ENCODE measurements around the gene GLI2.

Gene GLI2

DNA sequence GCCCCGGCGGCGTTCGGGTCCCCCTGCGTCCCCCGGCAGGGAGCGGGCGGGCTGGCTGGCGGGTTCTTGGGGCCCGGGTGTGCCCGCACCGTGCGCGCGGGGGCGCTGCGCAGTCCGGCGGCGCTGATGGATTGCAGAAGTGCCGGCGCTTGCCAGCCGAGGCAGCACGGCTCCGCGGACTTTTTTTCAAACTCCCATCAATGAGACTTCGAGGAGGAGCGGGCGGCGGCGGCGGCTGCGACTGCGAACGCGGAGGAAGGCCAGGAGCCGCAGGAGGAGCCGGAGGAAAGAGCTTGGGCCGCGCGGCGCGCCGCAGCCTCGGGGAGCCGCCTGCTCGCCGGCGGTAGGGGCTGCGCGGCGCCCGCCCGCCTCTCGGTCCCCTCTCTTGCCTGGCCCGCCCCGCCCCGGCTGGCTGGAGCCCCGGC, at the start of gene GLI2:
GLI2 (plus strand) TSS at position 123 of the 425 bp plus-strand sequence. CDS start 61,453 bp downstream, outside the sequence.
- no peak for FAIRE-seq

DNA sequence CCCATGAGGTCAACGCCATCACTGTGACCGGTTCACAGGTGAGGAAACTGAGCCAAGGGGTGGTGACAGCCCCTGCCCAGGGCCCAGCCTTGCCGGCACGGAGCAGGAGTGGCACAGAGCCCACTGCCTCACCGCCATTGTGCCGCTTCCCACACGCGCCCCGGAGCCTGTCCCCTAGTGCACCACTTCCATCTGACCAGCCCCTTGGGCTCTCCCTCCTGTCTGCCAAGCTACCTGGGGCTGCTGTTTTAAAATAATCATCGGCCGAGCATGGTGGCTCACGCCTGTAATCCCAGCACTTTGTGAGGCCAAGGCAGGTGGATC, 49.7 kb upstream of the GLI2 start:
- no peak for FAIRE-seq

DNA sequence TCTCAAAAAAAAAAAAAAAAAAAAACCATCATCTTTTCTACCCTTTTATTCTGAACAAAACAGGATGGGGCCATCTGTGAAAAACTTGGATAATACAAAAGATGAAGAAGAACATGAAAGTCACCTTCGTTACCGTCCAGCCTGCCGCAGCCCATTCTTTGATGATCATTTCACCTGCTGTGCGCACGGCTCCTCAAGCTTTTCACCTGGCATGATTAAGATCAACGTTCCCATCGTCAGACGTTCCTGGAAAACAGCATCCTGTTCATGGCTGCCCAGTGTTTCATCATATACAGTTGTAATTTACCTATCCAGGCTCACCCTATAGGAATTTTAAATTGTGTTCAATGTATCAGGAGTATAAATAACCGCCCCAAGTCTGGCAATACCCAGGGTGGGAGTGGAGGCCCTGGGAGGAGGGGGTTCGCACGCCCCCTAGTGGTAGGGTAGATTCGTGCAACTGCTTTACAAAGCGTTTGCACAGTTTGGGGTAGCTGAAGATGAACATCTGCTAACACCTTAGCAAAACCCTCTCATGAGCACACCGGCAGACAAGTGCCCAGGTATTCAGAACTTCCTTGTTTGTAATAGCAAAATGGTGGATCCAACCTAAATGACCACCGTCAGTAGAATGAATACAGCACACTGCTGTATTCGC, 49.0 kb upstream of the GLI2 start:
- FAIRE-seq: no peak

DNA sequence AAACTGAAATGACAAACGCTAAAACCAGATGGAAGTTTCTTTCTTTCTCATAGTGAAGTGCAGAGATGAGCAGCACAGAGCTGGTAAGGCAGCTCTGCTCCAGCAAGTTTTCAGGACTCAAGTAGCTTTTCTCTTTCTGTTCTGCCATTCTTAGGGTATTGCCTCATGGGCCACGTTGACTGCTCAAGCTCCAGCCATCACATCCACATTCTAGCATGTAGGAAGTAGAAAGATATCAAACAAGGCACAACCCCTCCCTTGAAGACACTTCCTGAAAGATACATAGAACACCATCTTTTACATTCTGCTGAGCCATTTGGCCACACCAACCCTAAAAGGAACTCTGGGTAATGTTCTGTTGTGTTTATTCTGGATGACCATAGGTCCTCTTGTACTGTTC, 48.5 kb upstream of the GLI2 start:
- FAIRE-seq: no peak

DNA sequence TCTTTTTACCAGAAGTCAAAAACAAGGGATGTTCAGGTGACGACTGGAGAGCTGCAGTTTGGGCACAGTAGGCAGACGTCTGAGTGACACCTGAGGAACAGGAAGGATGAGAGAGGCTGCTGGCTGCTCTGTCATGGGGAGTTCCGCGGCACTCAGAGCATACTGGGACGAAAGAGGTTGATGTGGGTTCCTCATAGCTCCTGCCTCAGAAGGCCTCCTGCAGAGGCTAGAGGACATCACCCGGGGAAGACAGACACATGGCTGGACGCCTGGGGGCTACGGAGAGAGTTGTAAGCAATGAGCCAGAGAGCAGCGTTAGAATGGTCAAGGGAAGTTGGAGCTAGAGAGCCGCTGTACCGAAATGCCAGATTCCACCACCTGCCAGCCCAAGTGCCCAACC, 45.1 kb upstream of the GLI2 start:
- FAIRE-seq: no peak

DNA sequence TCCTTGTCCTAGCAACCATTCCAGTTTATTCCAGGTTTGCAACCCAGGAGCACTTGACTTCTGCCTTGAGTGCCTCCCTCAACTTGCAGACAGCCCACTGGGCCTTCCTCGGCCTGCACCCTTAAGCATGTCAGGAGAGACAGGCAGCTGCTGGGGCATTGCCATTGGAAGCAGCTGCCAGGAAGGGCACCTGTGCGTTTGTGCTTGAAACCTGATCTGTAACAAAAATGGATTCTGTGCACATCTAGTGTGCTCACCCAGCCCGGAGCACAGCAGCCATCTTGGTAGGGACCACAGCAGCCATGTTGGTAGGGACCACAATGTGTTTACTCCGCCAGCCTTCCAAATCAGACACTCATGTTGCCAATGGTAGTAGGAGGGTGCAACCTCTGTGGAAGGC, 44.3 kb upstream of the GLI2 start:
- no peak for FAIRE-seq

DNA sequence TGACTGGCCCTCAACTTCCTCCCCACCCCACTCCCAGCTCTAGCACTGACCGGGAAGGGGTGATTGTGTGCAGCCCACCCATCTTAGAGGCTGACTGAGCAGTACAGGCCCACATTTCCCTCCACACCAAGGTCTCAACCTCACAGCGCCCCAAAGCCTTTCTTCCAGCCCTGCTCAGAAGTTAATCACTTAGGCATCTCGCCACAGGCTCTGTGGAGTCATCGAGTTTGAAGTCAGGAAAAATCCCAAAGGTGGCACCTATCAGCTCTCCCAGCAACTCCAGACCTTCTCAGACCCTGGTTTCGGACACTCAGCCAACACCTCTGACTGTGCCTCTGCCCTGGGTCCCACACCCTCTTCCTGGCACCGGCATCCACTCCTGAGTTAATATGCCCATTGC, 43.0 kb upstream of the GLI2 start:
- no peak for FAIRE-seq

DNA sequence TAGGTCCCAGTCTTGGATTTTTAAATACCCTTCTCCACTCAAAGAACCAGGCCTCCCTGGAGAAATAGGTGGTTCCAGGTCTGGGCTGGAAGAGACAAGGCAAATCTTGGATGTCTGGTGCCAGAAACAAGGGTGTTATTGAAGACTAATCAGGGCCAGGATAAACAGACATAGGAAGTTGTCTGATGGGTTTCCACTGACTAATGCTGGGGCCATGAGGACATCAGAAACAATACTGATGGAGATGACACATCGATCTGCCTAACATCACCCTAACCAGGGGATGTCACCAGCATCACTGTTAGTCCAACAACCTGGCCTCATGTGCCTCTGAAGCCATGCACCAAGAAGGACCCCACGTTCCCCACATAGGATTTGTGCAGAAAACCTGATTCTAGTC, 42.5 kb upstream of the GLI2 start:
- FAIRE-seq: no peak

DNA sequence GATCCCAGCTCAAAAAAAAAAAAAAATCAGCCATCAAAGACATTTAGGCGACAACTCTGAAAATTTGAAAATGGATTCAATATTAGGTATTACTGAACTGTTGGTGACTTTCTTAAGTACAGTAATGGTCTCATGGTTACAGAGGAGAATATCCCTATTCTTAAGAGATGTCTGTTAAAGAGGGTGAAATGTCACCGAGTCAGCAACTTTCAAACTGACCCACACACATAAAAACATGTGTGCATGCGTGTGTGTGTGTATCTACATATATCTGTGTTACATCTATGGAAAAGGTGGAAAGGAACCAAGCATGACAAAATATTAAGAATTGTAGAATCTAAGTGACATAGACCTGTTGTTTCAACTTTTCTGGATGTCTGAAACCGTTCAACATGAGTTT, 41.6 kb upstream of the GLI2 start:
- no peak for FAIRE-seq

DNA sequence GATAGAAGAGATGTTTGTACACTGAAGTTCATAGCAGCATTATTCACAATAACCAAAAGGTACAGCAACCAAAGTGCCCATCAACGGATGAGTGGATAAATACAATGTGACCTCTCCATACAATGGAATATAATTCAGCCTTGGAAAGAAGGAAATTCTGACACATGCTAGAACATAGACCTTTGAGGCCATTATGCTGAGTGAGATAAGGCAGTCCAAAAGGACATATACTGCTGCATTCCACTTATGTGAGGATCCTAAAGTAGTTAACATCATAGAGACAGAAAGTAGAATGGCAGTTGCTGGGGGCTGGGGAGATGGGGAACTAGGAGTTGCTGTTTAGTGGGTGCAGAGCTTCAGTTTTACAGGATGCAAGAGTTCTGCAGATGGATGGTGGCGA, 38.2 kb upstream of the GLI2 start:
- no peak for FAIRE-seq

DNA sequence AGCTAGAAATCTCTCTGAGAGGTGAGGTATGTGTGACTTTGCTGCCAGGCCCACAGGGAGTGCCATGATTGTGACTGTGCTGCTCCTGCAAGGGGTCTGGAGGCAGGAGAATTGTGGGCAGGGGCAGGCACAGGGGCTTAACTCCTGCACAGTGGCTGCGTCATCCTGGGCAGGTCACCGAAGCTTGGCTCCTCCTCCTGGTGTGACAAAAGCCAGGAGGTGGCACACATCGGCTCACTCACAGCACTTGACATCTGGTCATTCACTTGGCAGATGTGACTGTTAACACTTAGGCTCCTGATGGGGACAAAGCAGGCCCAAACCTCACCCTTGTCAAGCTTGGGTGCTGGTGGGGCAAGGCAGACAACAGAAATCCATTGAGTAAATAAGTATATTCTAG, 36.4 kb upstream of the GLI2 start:
- FAIRE-seq: no peak

DNA sequence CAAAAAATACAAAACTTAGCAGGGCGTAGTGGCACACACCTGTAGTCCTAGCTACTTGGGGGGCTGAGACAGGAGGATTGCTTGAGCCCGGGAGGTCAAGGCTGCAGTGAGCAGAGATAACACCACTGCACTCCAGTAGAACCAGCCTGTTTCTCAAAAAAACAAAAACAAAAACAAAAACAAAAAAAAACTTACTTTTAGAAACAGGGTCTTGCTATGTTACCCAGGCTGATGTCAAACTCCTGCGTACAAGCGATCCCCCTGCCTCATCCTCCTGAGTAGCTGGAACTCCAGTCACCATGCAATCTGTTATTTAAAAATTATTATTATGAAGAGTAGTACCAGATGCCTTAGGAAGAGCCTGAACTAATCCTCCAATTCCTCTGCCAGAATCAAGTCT, 35.0 kb upstream of the GLI2 start:
- FAIRE-seq: no peak

DNA sequence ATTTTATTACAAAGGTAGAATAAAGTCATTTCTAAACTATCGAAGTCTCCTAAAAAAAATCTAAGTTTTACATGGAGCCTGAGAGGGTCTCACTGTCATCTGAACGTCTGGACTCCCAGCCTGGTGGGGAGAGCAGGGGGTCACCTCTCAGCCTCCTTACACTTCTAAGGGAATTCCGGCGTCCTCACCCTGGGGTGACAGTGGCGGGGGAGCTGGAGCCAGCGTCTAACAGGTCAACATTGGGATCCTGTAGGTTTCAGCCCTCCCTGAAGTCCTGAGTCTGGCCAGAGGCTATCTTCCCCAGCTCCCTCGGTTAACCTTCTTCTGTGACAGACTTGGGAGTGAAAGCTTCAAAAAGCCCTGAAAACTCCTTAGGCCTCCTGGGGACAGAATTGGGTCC, 34.6 kb upstream of the GLI2 start:
- FAIRE-seq: no peak

DNA sequence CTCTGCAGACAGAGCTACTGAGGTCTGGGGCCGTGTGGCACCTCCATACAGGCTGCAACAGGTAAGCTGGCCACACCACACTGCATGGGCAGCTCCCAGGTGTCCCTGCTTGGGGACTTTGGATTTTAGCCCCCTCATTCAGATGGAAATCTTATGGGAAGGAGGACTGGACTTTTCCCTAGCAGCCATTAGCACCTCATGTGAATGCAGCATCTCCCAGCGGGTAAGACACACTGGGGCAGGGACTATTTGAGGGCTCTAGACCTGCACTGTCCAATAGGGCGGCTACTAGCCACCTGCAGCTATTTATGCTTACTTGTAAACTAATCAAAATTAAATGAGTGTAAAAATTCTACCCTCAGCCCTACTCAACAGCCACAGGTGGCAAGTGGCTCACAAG, 34.2 kb upstream of the GLI2 start:
- no peak for FAIRE-seq

DNA sequence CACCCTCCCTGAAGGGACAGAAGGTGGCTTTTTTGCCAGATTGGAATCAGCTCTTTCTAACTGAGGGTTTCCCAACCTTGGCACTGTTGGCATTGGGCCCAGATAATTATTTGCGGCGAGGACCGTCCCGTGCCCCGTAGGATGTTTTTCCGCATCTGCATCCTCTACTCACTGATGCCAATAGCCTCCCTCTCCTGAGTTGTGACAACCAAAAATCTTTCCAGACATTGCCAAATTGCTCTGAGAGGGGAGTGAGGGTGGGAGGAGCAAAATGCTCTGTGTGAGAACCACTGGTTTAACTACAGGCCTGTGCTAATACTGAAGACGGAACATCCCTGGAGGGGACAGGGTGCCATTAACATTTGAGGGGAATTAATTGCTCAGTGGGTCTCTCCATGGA, 33.6 kb upstream of the GLI2 start:
- FAIRE-seq: no peak

DNA sequence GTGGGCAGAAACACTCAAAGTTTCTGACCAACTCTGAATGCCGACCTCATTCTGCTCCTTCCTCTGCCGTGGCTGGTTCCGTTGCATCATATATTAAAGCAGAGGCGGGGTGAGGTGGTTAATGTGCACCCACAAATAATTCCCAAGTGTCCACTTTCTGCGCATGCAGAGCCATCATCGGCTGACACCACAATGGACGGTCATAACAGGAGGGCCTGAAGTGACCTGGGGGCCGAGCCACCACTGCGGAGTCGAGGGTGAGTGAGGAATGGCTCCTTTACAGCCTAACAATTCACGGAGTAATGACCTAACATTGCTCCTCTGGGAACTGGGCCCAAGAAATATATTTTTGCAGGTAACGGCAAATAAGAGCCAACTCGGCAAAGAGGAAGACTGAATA, 32.9 kb upstream of the GLI2 start:
- no peak for FAIRE-seq

DNA sequence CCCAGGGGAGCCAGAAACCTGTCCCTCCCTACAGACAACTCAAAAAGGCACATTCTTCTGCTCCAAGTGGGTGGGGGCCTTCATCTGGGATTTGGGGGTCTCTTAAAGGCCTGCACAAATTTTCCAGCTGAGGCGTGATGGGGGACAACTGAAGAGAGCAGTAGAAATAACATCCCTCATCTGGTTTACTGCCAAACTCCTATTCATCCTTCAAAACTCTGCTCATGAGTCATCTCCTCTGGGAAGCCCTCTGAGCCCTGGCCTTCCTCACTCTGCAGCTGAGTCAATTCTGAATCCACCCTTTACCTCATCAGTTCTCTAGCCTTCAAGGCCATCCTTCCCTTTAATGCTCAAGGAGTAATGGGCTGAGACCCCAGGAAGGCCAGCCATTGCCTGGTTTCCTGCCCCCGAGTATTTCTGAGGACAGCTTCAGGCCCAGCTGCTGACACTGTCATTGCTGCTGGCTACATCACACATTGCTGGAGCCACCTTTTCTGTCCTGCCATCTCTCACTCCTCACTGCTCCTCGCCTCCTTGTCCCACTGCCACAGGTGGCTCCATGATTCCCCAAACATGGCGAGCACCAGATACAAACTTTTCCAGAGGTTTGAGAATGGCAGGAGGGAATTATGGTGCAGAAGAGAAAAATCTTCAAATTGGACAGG, 32.2 kb upstream of the GLI2 start:
- FAIRE-seq: no peak

DNA sequence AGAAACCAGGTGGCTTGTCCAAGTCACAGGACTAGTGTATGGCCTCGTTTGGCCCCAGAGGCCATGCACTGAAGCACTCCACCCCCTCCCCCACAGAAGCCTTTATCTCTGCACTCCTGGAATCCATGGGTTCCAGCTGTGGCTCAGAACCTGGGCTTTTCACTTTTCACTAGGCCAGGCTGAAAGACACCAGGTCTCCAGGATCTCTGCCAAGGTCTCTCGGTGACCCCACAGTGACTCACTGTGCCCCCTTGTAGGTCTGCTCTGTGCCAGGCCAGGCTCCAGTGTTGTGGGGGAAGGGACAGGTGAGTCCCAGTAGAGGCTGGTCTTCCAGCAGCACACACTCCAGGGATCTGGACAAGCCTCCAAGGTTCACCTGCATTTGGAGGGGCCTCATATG, 31.0 kb upstream of the GLI2 start:
- no peak for FAIRE-seq

DNA sequence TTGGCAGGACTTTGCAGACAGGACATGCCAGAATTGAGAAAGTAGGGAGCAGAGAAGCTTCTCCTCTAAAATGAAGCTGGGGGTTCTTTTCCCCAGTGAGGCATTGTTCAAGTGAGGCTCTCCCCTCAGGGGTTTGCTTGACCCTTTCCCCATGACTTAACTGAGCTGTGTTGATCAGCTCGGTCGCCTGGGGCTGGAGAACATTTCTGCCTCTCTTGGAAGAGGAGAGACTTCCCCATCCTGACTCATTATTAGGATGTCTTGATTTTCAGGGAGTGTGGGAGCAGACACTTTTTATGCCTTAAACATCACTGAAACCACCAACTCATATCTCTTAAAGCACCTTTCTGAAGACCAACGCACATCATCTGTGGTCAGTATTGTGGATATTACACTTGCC, 27.9 kb upstream of the GLI2 start:
- no peak for FAIRE-seq

DNA sequence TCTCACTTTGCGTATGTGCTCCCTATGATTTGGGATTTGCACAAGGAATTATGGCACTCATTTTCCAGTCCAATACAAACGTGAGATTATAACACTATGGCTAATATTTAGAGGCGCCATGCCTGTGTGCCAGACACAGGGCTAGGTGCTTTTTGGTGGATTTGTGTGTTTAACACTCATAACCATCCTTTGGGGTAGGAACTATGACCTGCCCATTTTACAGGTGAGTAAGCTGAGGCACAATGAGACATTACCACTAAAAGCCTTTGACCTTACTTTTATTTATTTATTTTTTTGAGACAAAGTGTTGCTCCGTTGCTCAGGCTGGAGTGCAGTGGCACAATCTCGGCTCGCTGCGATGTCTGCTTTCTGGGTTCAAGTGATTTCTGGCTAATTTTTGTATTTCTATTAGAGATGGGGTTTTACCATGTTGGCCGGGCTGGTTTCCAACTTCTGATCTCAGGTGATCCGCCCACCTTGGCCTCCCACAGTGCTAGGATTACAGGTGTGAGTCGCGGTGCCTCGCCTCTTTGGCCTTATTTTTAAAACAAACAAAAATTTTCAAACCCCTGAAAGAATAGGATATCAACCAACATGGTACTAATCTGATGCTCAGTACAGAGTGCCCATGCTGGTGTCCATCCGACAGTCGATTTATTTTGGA, 26.6 kb upstream of the GLI2 start:
- no peak for FAIRE-seq

DNA sequence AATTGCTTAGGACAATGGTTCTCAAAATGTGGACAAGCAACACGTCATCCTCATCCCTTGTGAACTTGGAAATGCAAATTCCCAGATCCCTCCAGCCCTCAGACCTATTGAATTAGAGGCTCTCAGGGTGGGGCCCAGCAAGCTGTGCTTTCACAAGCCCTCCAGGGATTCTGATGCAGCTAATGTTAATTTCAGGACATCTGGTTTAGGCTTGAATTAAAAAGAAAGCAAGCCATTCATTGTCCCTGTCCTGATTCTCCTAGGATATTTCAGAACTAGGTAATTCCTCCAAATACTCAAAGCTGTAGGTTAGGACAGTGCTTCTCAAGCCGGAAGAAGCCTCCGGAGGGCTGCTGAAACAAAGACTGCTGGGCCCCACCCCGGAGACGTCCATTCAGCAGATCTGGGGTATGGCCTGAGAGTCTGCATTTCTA, 26.0 kb upstream of the GLI2 start:
- no peak for FAIRE-seq

DNA sequence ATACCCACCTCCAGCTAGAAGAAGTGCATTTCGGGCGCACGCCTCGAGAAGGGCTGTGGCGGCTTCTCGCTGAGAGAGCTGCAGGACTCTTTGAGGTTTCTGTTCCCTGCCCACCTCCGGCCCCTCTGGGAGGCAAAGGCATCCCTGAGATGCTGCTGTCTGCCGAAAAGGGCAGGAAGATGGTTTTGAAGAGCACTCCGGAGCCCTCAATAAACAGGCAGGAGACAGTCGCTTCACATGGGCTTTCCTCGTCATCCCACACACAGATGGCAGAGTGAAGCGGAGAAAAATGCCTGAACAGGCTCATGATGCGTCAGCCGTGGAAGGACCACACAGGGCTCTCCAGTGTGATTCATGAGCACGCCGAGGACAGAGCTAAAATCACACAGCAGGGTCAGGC, 25.4 kb upstream of the GLI2 start:
- FAIRE-seq: no peak

DNA sequence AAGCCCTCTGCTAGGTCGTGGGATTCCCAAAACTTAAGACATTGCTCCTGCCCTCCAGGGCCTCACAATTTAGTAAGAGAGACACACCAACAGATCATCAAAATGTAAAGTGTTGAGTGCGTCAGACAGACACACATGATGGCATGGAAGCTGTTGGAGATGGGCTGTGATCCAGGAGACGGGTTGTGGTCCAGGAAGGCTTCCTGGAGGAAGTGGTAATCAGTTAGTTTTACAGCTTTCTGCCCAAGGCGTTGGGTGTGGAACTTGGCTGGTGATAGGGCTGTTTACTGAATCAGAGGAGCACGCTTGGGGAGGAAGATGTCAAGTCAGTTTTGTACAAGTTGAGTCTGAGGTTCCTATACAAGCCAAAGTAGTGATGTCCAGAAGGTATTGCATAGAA, 24.0 kb upstream of the GLI2 start:
- no peak for FAIRE-seq

DNA sequence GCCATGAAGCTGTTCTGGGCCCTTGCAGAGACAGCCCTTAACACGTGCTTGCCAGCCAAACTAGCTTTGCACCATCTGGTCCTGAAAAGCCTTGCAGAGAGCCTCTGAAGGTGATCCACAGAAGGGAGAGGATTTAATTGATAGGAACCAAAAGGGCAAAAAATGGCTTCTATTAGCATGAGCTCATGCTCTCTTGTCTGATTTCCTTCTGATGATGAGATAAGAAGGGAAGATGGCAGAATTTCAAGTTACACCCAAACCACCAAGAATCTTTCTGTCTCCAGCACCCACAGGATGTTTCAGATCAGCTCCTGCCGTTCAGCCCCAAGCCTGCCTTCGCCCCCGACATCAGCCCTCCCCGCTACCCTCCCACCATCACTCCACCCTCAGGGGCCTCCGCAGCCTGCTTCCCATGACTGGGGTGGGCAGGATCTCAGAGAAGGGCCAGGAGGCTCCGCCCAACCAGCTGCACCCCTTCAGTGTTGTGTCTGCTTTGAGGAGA, 23.4 kb upstream of the GLI2 start:
- no peak for FAIRE-seq

DNA sequence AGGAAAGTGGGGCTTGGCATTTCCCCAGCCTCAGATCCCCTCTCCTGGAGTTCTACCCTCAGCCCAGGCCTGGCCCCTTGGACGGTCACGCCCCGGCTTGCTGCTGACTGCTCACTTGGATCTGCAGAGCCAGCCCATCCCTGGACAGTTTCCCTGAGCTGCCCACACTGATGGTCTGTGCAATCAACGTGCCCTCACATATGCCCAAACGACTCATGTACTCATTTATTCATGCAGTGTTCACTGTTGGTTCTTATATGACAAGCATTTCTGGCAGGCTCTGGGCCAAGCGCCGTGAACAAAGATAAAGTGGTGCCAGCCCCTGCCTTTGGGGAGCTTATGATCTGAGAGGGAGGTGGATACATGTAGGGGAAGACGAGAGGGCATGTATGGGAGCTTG, 20.3 kb upstream of the GLI2 start:
- no peak for FAIRE-seq
